Measurements from ENCODE around the gene HEPN1. TPM values are rescaled to one million over a fixed set of nuclear protein-coding genes. Genes with fewer than 3 reads are reported as not detected.

The HEPN1 gene
- total and polyA plus RNA-seq, 2 of the 4 experiments (the other 2 are of a cell fraction), result not detected

GRCh38 chr11:124884340-124884739, 34.7 kb upstream of the HEPN1 start (continued):
- TF ChIP-seq USF2 (IDR thresholded peaks at IDR 0.05; ENCODE audit: low read depth, low read length), result no peak

- Histone ChIP-seq H2AK5ac (ENCODE audit: low read depth, low read length) (no peak overlapping the region), H3K9me1 (ENCODE audit: insufficient read depth, low read length) (peaks cover 3% of the 10 kb centered on the region; the same call in 1 of the 2 replicates), H3K56ac (ENCODE audit: extremely low read depth, insufficient read depth, low read length) (no peak overlapping the region), H2BK5ac (ENCODE audit: low read depth, low read length, poor library complexity, severe bottlenecking) (no peak overlapping the region), H3K9ac (ENCODE audit: low read depth, low read length) (no peak overlapping the region), H4K8ac (ENCODE audit: low read depth in 2 of 2, low read length in 2 of 2) (no peak overlapping the region), H3K18ac (ENCODE audit: low read depth, low read length) (no peak overlapping the region), H2AFZ (replicated peaks; ENCODE audit: low read length, poor library complexity) (no peak overlapping the region), H4K5ac (ENCODE audit: low read depth, low read length) (no peak overlapping the region), H2BK120ac (ENCODE audit: low read depth, low read length) (no peak overlapping the region), H3K36me3 (ENCODE audit: control insufficient read depth, insufficient read depth, low read length) (no peaks in the 10 kb centered on the region), H3K27ac (ENCODE audit: insufficient read depth, low read length) (no peak overlapping the region), H3K4me3 (ENCODE audit: insufficient read depth, low read depth, low read length) (no peak overlapping the region), H4K20me1 (ENCODE audit: insufficient read depth, low read length) (no peaks in the 10 kb centered on the region), H3K4ac (ENCODE audit: low read depth, low read length) (no peak overlapping the region), H3K79me1 (ENCODE audit: low read depth in 1 of 2, low read length in 2 of 2) (no peaks in the 10 kb centered on the region), H3K27me3 (ENCODE audit: control insufficient read depth, insufficient read depth, low read length) (no peaks in the 10 kb centered on the region), H3K4me2 (ENCODE audit: low read depth, low read length) (no peak overlapping the region), H4K91ac (ENCODE audit: insufficient read depth, low read depth, low read length) (no peak overlapping the region), H2BK20ac (ENCODE audit: low read depth, low read length) (no peak overlapping the region), H2BK15ac (ENCODE audit: low read depth, low read length) (no peak overlapping the region), H2AK9ac (replicated peaks; ENCODE audit: low read depth, low read length, poor library complexity) (no peak overlapping the region), H3K23ac (ENCODE audit: low read depth, low read length) (no peak overlapping the region), H3K14ac (replicated peaks; ENCODE audit: low read depth, low read length) (no peak overlapping the region), H3K9me3 (ENCODE audit: control insufficient read depth, insufficient read depth, low read length) (no peaks in the 10 kb centered on the region), H3K4me1 (ENCODE audit: control insufficient read depth, insufficient read depth, low read length) (no peaks in the 10 kb centered on the region)
- CTCF ChIA-PET, result no interaction called here
- POLR2A ChIA-PET (ENCODE audit: unreplicated experiment), result interaction anchor here (0.5 kb wide), 1 partner anchor 9 kb away, joined by 3 read pairs; no protein-coding TSS in a partner anchor
- intact Hi-C loops (cut with micrococcal nuclease), result no loop called here
- ATAC-seq (ENCODE audit: low read depth) (no peak), DNase-seq (no peak)
- BruUV-seq (replicated peaks), result no TSS peak
- dilution Hi-C loops (cut with HindIII; ENCODE audit: low sequenced_read_pairs, unreplicated experiment), result no loop called here
- in situ Hi-C loops (cut with MboI; ENCODE audit: low sequenced_read_pairs), result no loop called here
- WGBS, 2 experiments (ENCODE audit: extremely low coverage in 2 of 2, insufficient read length in 1 of 2), result no CpG with 5 or more reads among the region's 5 CpGs
- TF ChIP-seq CEBPB (IDR thresholded peaks at IDR 0.05; ENCODE audit: low read depth, low read length) (no peak), USF2 (IDR thresholded peaks at IDR 0.05; ENCODE audit: low read depth, low read length) (no peak), SMC3 (IDR thresholded peaks at IDR 0.05; ENCODE audit: low read depth, low read length) (no peak), POLR2A (IDR thresholded peaks at IDR 0.05; ENCODE audit: low read depth, low read length) (no peak), CHD1 (IDR thresholded peaks at IDR 0.05; ENCODE audit: low read depth, low read length) (no peak), MXI1 (IDR thresholded peaks at IDR 0.05; ENCODE audit: borderline replicate concordance, low read depth, low read length) (no peak), FOS (IDR thresholded peaks at IDR 0.05; ENCODE audit: low read depth, low read length) (no peak), NFE2L2 (IDR thresholded peaks at IDR 0.05; ENCODE audit: low read depth, low read length) (no peak), MAZ (IDR thresholded peaks at IDR 0.05; ENCODE audit: borderline replicate concordance, low read depth, low read length) (no peak), RAD21 (IDR thresholded peaks at IDR 0.05; ENCODE audit: low read length) (no peak), ELK1 (IDR thresholded peaks at IDR 0.05; ENCODE audit: borderline replicate concordance, low read depth, low read length) (no peak), BHLHE40 (IDR thresholded peaks at IDR 0.05; ENCODE audit: low read depth, low read length) (no peak), MAFK (IDR thresholded peaks at IDR 0.05; ENCODE audit: low read depth, low read length) (no peak), RCOR1 (IDR thresholded peaks at IDR 0.05; ENCODE audit: insufficient replicate concordance, low read length) (no peak)
Observed at GRCh38 chr11:124884869-124885479, 34.1 kb upstream of the HEPN1 start.

All from IMR-90 (cell line).